H1 (cell line): Measurements from ENCODE around the gene SMYD3. TPM values are rescaled to one million over a fixed set of nuclear protein-coding genes. Genes with fewer than 3 reads are reported as not detected.

Experiments
- CTCF ChIA-PET: fragments of 300-600 bp; sonication (Branson Sonifier 250); formaldehyde crosslinking; loops from one replicate; lab custom pipeline; 2021; ENCODE audit not compliant: partially characterized antibody; lab: Charles Lee
- POLR2A ChIA-PET: fragments of 300-600 bp; sonication (Branson Sonifier 250); formaldehyde crosslinking; loops from one replicate; lab custom pipeline; 2021; ENCODE audit warnings: inconsistent platforms; ENCODE audit not compliant: partially characterized antibody; lab: Charles Lee
- DNase-seq, 2 experiments: peaks; one replicate each; pipeline versions ENCODE4 v3.0.0 to v3.0.0-alpha.2; 2010 to 2022; ENCODE audit warnings: low spot score in 2 of 2, low read depth in 1 of 2, mixed read lengths in 1 of 2
- FAIRE-seq: peaks from 2 replicates; lab custom pipeline; 2011; peaks lifted over from hg19 to GRCh38; lab: Jason Lieb, UNC
- H2AFZ ChIP-seq: 2 replicates; pipeline ENCODE4 v1.8.1; 2012; ENCODE audit warnings: low read length, inconsistent platforms
- H2AK5ac ChIP-seq: 2 replicates; pipeline ENCODE4 v1.6.1; 2013; ENCODE audit warnings: low read depth, low read length
- H2BK120ac ChIP-seq: replicated peaks from 2 replicates; pipeline ENCODE3; 2013; ENCODE audit warnings: low read depth, low read length, inconsistent platforms
- H2BK12ac ChIP-seq: 2 replicates; pipeline ENCODE4 v1.6.1; 2013; ENCODE audit warnings: low read depth, low read length
- H2BK15ac ChIP-seq: 2 replicates; pipeline ENCODE4 v1.6.1; 2013; ENCODE audit warnings: low read length
- H2BK20ac ChIP-seq: 2 replicates; pipeline ENCODE4 v1.6.1; 2013; ENCODE audit warnings: low read length
- H2BK5ac ChIP-seq: 2 replicates; pipeline ENCODE4 v1.6.1; 2013; ENCODE audit warnings: low read depth, low read length
- H3K14ac ChIP-seq: 2 replicates; pipeline ENCODE4 v1.6.1; 2013; ENCODE audit warnings: inconsistent platforms; ENCODE audit not compliant: insufficient read length
- H3K18ac ChIP-seq: 2 replicates; pipeline ENCODE4 v1.6.1; 2013; ENCODE audit warnings: low read length; ENCODE audit errors: extremely low read depth
- H3K23ac ChIP-seq: 2 replicates; pipeline ENCODE4 v1.6.1; 2013; ENCODE audit warnings: inconsistent platforms; ENCODE audit not compliant: insufficient read length
- H3K23me2 ChIP-seq: 2 replicates; pipeline ENCODE4 v1.6.1; 2013; ENCODE audit warnings: low read depth, low read length
- H3K27ac ChIP-seq: 2 replicates; pipeline ENCODE4 v1.6.1; 2011; ENCODE audit warnings: low read depth, low read length, inconsistent platforms
- H3K27me3 ChIP-seq, 4 experiments: replicated peaks in 1 of 4; 1 replicate in 1 of 4; 2 replicates in 3 of 4; pipeline versions ENCODE4 v1.6.1 to v1.8.1; 2011 to 2013; ENCODE audit warnings: low read length in 3 of 4, mild to moderate bottlenecking in 3 of 4, inconsistent platforms in 2 of 4, mixed read lengths in 2 of 4, moderate library complexity in 1 of 4; ENCODE audit not compliant: control insufficient read depth in 3 of 4, insufficient read depth in 3 of 4; ENCODE audit errors: extremely low read depth in 1 of 4
- H3K36me3 ChIP-seq, 4 experiments: 2 replicates each; pipeline versions ENCODE4 v1.6.1 to v1.8.1; 2011 to 2013; ENCODE audit warnings: mild to moderate bottlenecking in 4 of 4, low read length in 3 of 4, moderate library complexity in 2 of 4, control low read depth in 1 of 4, inconsistent platforms in 1 of 4; ENCODE audit not compliant: insufficient read depth in 4 of 4, control insufficient read depth in 2 of 4
- H3K4ac ChIP-seq: replicated peaks from 2 replicates; pipeline ENCODE3; 2013; ENCODE audit warnings: low read length, low read depth, mixed read lengths, inconsistent platforms; ENCODE audit not compliant: insufficient read length
- H3K4me1 ChIP-seq, 4 experiments: replicated peaks in 1 of 4; 1 replicate in 1 of 4; 2 replicates in 3 of 4; pipeline versions ENCODE4 v1.6.1 to v1.8.1; 2011 to 2013; ENCODE audit warnings: low read length in 3 of 4, inconsistent platforms in 2 of 4, mixed read lengths in 1 of 4; ENCODE audit not compliant: insufficient read depth in 4 of 4, control insufficient read depth in 3 of 4
- H3K4me2 ChIP-seq, 2 experiments: 2 replicates each; pipeline versions ENCODE4 v1.6.1 to v1.8.1; 2011 to 2013; ENCODE audit warnings: low read depth in 2 of 2, low read length in 2 of 2, control low read depth in 1 of 2, inconsistent platforms in 1 of 2, mild to moderate bottlenecking in 1 of 2; ENCODE audit not compliant: insufficient read depth in 1 of 2
- H3K4me3 ChIP-seq, 4 experiments: fragments of 200-600, 300-600 bp in 1 of 4; sonication (generic), shearing (Covaris generic), sonication (Bioruptor Twin) in 1 of 4; 2 replicates each; pipeline versions ENCODE4 v1.5.1 to v1.8.1; 2011 to 2016; ENCODE audit warnings: low read length in 4 of 4, low read depth in 3 of 4, control low read depth in 2 of 4, inconsistent platforms in 2 of 4, mild to moderate bottlenecking in 2 of 4, mixed read lengths in 1 of 4, moderate library complexity in 1 of 4; ENCODE audit not compliant: insufficient read depth in 2 of 4; ENCODE audit errors: extremely low read depth in 1 of 4
- H3K56ac ChIP-seq: replicated peaks from 2 replicates; pipeline ENCODE3; 2013; ENCODE audit warnings: low read depth, mild to moderate bottlenecking, mixed read lengths, low read length, inconsistent platforms; ENCODE audit not compliant: insufficient read length
- H3K79me1 ChIP-seq: 2 replicates; pipeline ENCODE4 v1.6.1; 2013; ENCODE audit warnings: low read depth, low read length, control low read depth
- H3K79me2 ChIP-seq, 2 experiments: 2 replicates each; pipeline versions ENCODE4 v1.6.1 to v1.8.1; 2012 to 2013; ENCODE audit warnings: low read length in 2 of 2, mild to moderate bottlenecking in 2 of 2, inconsistent platforms in 1 of 2; ENCODE audit not compliant: insufficient read depth in 2 of 2, control insufficient read depth in 1 of 2
- H3K9ac ChIP-seq, 4 experiments: replicated peaks in 1 of 4; 1 replicate in 1 of 4; 2 replicates in 3 of 4; pipeline versions ENCODE4 v1.6.1 to v1.8.1; 2011 to 2013; ENCODE audit warnings: low read depth in 3 of 4, low read length in 3 of 4, control low read depth in 2 of 4, mild to moderate bottlenecking in 2 of 4, moderate library complexity in 2 of 4, inconsistent platforms in 1 of 4; ENCODE audit errors: extremely low read depth in 1 of 4
- H3K9me3 ChIP-seq, 2 experiments: 2 replicates each; pipeline versions ENCODE4 v1.6.1 to v1.8.1; 2012 to 2013; ENCODE audit warnings: mild to moderate bottlenecking in 2 of 2, moderate library complexity in 2 of 2, control low read depth in 1 of 2, inconsistent platforms in 1 of 2, low read depth in 1 of 2, low read length in 1 of 2, mixed read lengths in 1 of 2; ENCODE audit not compliant: insufficient read depth in 2 of 2
- H4K20me1 ChIP-seq, 2 experiments: replicated peaks in 1 of 2; 2 replicates each; pipeline versions ENCODE3 to v1.8.1; 2011 to 2013; ENCODE audit warnings: inconsistent platforms in 2 of 2, low read length in 2 of 2, mild to moderate bottlenecking in 1 of 2; ENCODE audit not compliant: insufficient read depth in 2 of 2, control insufficient read depth in 1 of 2
- H4K5ac ChIP-seq: 2 replicates; pipeline ENCODE4 v1.6.1; 2013; ENCODE audit warnings: low read length, low read depth, mixed read lengths, inconsistent platforms; ENCODE audit not compliant: insufficient read length
- H4K8ac ChIP-seq: 2 replicates; pipeline ENCODE4 v1.8.0; 2013; ENCODE audit warnings: mild to moderate bottlenecking, moderate library complexity, low read length, inconsistent platforms; ENCODE audit not compliant: insufficient read depth; ENCODE audit errors: extremely low read depth
- H4K91ac ChIP-seq: replicated peaks from 2 replicates; pipeline ENCODE3; 2013; ENCODE audit warnings: low read length, mixed read lengths, inconsistent platforms; ENCODE audit not compliant: insufficient read length
- JUN ChIP-seq: IDR thresholded peaks from 2 replicates; pipeline ENCODE4 v1.6.1; 2011; ENCODE audit warnings: low read depth, mild to moderate bottlenecking, improper control_type of control experiment, low read length
- WGBS, 2 experiments: shearing (Covaris generic) in 1 of 2; methylation state at CpG; one replicate each; pipeline versions ENCODE4 v1.1.6 to v1.1.7; 2013 to 2015; ENCODE audit warnings: low lambda C conversion rate in 2 of 2, mixed read lengths in 2 of 2, inconsistent platforms in 1 of 2, low coverage in 1 of 2, missing lambda C conversion rate in 1 of 2; ENCODE audit not compliant: insufficient replicate concordance in 2 of 2, insufficient coverage in 1 of 2, insufficient read length in 1 of 2; ENCODE audit errors: extremely low coverage in 1 of 2, missing lambda C conversion rate in 1 of 2; 5-methylcytosine and 5-hydroxymethylcytosine counted together
- polyA plus RNA-seq, 7 experiments: library from polyadenylated mRNA; depleted of rRNA in 3 of 7; stranded (reverse) in 5 of 7; unstranded in 2 of 7; fragments of >200 nt in 5 of 7; fragments of 200-250 nt in 2 of 7; gene quantifications; 1 replicate in 5 of 7; 2 replicates in 1 of 7; 4 replicates in 1 of 7; pipeline versions ENCODE4 v1.2.1 to v1.2.3, GENCODE V29; 2011 to 2013; ENCODE audit warnings: missing spikeins in 2 of 7, mixed read lengths in 2 of 7
- total RNA-seq: library from RNA; stranded (reverse); fragmentation: NEBNext Ultra II Directional; extraction: Animal tissue kit (Norgen Biotek cat#: 25700); gene quantifications from 2 replicates; pipeline ENCODE4 v1.2.1, GENCODE V29; 2021

SMYD3 gene
- total and polyA plus RNA-seq, 2 of the 8 experiments (the other 6 are each of a cell fraction or from before 2014, with no cell fraction given), result 17.3 to 25.4 TPM

GRCh38 chr1:246532519-246532918 lies 25.4 kb upstream of the SMYD3 start:
- Histone ChIP-seq H3K79me1 (no peaks in the 10 kb centered on the region), H3K79me2 (no peaks in the 10 kb centered on the region), H3K9ac (no peak overlapping the region), H2BK15ac (no peak overlapping the region), H3K23me2 (no peaks in the 10 kb centered on the region), H2BK120ac (no peak overlapping the region), H4K5ac (no peak overlapping the region), H3K9me3 (peaks cover 9 to 10% of the 10 kb centered on the region in 2 experiments), H3K4ac (no peak overlapping the region), H3K23ac (no peak overlapping the region), H3K56ac (no peak overlapping the region), H3K36me3 (no peaks in the 10 kb centered on the region), H3K14ac (no peak overlapping the region), H4K8ac (no peak overlapping the region), H3K4me2 (no peak overlapping the region), H3K4me1 (no peaks in the 10 kb centered on the region), H2AK5ac (no peak overlapping the region), H2BK5ac (no peak overlapping the region), H3K27ac (no peak overlapping the region), H3K18ac (no peak overlapping the region), H3K27me3 (no peaks in the 10 kb centered on the region), H4K20me1 (no peaks in the 10 kb centered on the region), H2BK12ac (no peak overlapping the region), H2AFZ (no peak overlapping the region), H2BK20ac (no peak overlapping the region), H3K4me3 (no peak overlapping the region), H4K91ac (no peak overlapping the region)
- ChIA-PET POLR2A (no interaction called here), CTCF (interaction anchor here (0.5 to 1.7 kb wide), 6 partner anchors 8 to 248 kb away, joined by 3 to 5 read pairs (median 3); partner anchors contain the start of gene TFB2M)
- FAIRE-seq, result no peak
- DNase-seq, result no peak
- WGBS, 2 experiments, result 44% methylated on average over 1 of the region's 1 CpG; no CpG with 5 or more reads in 1 of the 2 experiments
- TF ChIP-seq JUN, result no peak
